ENCODE measurements around the gene GRIPAP1. TPM values are rescaled to one million over a fixed set of nuclear protein-coding genes. Genes with fewer than 3 reads are reported as not detected.

GRIPAP1 gene
- total RNA-seq, 1 donor from 2014 or later: 43.4 TPM

DNA sequence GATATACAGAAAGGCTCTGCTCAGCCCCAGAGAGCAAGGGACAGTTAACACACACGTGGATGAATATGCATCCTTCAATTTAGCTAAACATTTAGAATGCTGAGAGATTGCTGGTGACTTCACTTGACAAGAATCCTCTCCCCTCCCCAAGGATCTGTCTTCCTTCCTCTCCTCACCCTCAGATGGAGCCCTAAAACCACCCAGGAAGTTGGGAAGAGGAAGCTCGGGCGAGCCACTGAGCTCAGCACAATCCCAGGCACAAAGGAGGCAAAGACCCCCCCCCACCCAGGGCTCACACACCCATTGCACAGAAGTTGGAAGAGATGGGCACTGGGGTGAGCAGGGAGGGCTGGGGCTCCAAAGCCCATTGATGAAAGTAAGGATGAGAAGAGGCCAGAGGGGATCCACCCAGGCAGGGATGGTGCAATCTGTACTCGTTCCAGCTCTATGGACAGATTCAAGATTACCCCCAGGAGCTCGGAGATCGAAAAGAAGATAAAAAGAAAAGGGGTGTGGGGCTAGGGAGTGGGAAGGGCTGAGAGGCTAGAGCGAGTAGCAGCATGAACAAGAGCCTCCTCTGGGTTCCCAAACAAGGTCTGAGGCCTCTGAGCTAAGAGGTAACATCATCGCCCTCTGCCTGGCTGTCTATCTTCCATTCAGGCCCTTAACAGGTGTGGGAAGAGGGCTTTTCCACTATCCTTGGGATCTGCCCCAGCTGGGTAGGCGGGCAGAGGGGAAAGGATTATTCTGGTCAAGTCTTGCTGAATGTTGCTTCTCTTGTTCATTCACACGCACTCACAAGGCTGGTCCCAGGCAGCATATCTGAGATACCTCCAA lies 39.9 kb upstream of the GRIPAP1 start:
- no peaks in the 10 kb centered on the region for H3K27me3 ChIP-seq (ENCODE audit: insufficient read depth, low read length)
- Mint-ChIP-seq H3K4me1 (ENCODE audit: low read depth, unreplicated experiment) (peaks cover 15% of the 10 kb centered on the region), H3K9me3 (ENCODE audit: unreplicated experiment) (no peaks in the 10 kb centered on the region), H3K4me3 (ENCODE audit: unreplicated experiment) (peak overlapping the region; percentile 97), H3K27me3 (ENCODE audit: low read depth, unreplicated experiment) (no peaks in the 10 kb centered on the region), H3K27ac (ENCODE audit: unreplicated experiment) (peak overlapping the region; percentile 97), H3K36me3 (ENCODE audit: low read depth, unreplicated experiment) (peaks cover 8% of the 10 kb centered on the region)
- H3K79me2 ChIP-seq (ENCODE audit: insufficient read depth, low read length): peaks cover 49% of the 10 kb centered on the region
- H3K4me3 ChIP-seq (ENCODE audit: insufficient read depth, low read depth, low read length): peak overlapping the region; percentile 77
- peaks cover 14% of the 10 kb centered on the region for H4K20me1 ChIP-seq (ENCODE audit: insufficient read depth, low read length)
- H3K9ac ChIP-seq (ENCODE audit: low read length): peak overlapping the region; percentile 91
- peak overlapping the region; percentile 88 for H3K27ac ChIP-seq (ENCODE audit: low read depth, low read length)
- H2AFZ ChIP-seq (ENCODE audit: low read depth, low read length): no peak overlapping the region
- TF ChIP-seq, protein P1, sequence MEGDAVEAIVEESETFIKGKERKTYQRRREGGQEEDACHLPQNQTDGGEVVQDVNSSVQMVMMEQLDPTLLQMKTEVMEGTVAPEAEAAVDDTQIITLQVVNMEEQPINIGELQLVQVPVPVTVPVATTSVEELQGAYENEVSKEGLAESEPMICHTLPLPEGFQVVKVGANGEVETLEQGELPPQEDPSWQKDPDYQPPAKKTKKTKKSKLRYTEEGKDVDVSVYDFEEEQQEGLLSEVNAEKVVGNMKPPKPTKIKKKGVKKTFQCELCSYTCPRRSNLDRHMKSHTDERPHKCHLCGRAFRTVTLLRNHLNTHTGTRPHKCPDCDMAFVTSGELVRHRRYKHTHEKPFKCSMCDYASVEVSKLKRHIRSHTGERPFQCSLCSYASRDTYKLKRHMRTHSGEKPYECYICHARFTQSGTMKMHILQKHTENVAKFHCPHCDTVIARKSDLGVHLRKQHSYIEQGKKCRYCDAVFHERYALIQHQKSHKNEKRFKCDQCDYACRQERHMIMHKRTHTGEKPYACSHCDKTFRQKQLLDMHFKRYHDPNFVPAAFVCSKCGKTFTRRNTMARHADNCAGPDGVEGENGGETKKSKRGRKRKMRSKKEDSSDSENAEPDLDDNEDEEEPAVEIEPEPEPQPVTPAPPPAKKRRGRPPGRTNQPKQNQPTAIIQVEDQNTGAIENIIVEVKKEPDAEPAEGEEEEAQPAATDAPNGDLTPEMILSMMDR (IDR thresholded peaks at IDR 0.05; ENCODE audit: insufficient read depth, low read depth, low read length): no peak
- no peak for TF ChIP-seq EZH2 (IDR thresholded peaks at IDR 0.05; ENCODE audit: insufficient read depth, low read length)
- H3K36me3 ChIP-seq (ENCODE audit: insufficient read depth, low read length): peaks cover 13% of the 10 kb centered on the region
- H3K4me1 ChIP-seq (ENCODE audit: insufficient read depth, low read length): peaks cover 18% of the 10 kb centered on the region
- FAIRE-seq: peak; percentile 99
- peak overlapping the region; percentile 90 for H3K4me2 ChIP-seq (ENCODE audit: low read length)
- no peaks in the 10 kb centered on the region for H3K9me3 ChIP-seq (ENCODE audit: insufficient read depth, low read depth, low read length)
- DNase-seq (ENCODE audit: low read depth): peak; percentile 52

DNA sequence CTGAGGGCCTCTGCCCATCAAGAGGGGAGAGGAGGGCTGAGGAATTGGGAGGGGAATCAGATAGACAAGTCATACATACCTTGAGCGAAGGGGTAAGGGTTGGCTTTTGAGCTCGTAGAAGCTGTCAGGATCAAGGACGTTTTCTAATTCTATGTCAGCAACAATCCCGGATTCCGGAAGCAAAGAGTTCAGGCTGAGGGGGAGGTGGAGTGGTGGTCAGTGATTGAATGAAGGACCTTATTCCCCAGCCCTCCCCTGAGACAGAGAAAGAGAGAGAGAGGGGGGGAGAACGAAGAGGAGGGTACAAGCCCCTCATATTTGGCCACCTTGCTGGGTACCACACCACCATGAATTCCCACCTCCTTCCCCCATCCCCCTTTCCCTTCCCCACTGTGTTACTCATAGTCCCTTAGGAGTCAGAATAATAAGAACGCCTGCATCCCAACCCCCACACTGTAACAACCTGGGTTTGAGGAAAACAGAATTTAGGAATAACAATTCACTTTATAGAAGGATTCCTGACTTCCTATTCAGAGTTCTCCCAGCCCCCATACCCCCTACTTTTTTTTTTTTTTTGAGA lies 38.4 kb upstream of the GRIPAP1 start:
- Histone ChIP-seq H3K27ac (ENCODE audit: low read depth, low read length) (peak overlapping the region; percentile 88), H3K4me1 (ENCODE audit: insufficient read depth, low read length) (peaks cover 18% of the 10 kb centered on the region), H3K9me3 (ENCODE audit: insufficient read depth, low read depth, low read length) (no peaks in the 10 kb centered on the region), H3K4me2 (ENCODE audit: low read length) (peak overlapping the region; percentile 90), H4K20me1 (ENCODE audit: insufficient read depth, low read length) (peaks cover 14% of the 10 kb centered on the region), H3K4me3 (ENCODE audit: insufficient read depth, low read depth, low read length) (peak overlapping the region; percentile 77), H3K36me3 (ENCODE audit: insufficient read depth, low read length) (peaks cover 15% of the 10 kb centered on the region), H3K27me3 (ENCODE audit: insufficient read depth, low read length) (no peaks in the 10 kb centered on the region), H3K79me2 (ENCODE audit: insufficient read depth, low read length) (peaks cover 49% of the 10 kb centered on the region), H2AFZ (ENCODE audit: low read depth, low read length) (no peak overlapping the region), H3K9ac (ENCODE audit: low read length) (peak overlapping the region; percentile 91)
- Mint-ChIP-seq H3K9me3 (ENCODE audit: unreplicated experiment) (no peaks in the 10 kb centered on the region), H3K27ac (ENCODE audit: unreplicated experiment) (peak overlapping the region; percentile 97), H3K4me1 (ENCODE audit: low read depth, unreplicated experiment) (peaks cover 15% of the 10 kb centered on the region), H3K4me3 (ENCODE audit: unreplicated experiment) (peak overlapping the region; percentile 97), H3K27me3 (ENCODE audit: low read depth, unreplicated experiment) (no peaks in the 10 kb centered on the region), H3K36me3 (ENCODE audit: low read depth, unreplicated experiment) (peaks cover 8% of the 10 kb centered on the region)
- TF ChIP-seq, protein P1 (IDR thresholded peaks at IDR 0.05; ENCODE audit: insufficient read depth, low read depth, low read length): no peak
- TF ChIP-seq EZH2 (IDR thresholded peaks at IDR 0.05; ENCODE audit: insufficient read depth, low read length): no peak
- FAIRE-seq: peak; percentile 37
- no peak for DNase-seq (ENCODE audit: low read depth)

Measured in astrocyte (in vitro differentiated cells and primary cell).